GM19328 (cell line): ENCODE measurements around the gene ACAP2.

Experiments used
- ATAC-seq: cut with Tn5 transposase; IDR thresholded peaks from one replicate; pipeline ENCODE4 v1.9.1; 2021; ENCODE audit warnings: mild to moderate bottlenecking, moderate library complexity; ENCODE audit not compliant: unreplicated experiment

ACAP2 gene

GRCh38 chr3:195224980-195225580, 217.7 kb downstream of the ACAP2 start:
- ATAC-seq: no peak
